ENCODE measurements around the gene CCDC141.

CCDC141 gene

DNA sequence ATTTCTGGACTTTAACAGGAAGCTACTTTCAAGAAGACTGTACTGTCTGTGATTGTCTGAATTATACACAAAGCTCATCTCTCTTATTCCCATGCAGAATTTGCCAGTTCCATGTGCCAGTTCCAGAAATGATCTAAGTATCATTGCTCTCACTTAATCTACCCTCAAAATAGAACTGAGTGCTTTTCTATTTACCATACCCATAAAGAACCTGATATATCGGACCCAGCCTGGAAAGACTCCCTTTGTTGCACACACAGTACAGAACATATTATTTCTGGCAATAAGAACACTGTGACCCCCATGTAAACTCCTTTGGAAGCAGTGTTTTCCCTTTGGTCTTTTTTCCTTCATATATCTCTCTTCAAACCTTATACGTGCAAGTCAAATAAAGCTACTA, 140.4 kb downstream of the CCDC141 start:
- no peak overlapping the region for H3K4me3 ChIP-seq (replicated peaks; ENCODE audit: low read depth, low read length)
- no peak for DNase-seq (ENCODE audit: extremely low read depth, low read depth)

DNA sequence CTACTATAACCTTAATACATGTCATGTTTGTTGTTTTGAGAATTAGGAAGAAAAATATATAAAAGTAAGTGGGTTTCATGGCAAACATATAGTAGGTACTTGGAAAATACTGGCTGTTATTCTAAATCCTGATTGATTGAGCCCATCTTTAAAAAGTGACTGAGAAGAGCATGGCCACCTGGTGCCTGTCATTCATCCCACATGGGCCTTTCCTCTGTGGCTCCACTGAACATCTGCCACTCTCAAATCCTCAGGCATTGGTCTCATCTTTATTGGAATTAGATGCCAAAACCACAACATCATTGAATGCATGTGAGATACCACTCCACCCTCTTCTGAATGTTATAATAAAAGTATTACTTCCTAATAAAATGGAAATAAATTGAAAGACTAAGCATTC, 141.1 kb downstream of the CCDC141 start:
- no peak for DNase-seq (ENCODE audit: extremely low read depth, low read depth)
- no peak overlapping the region for H3K4me3 ChIP-seq (replicated peaks; ENCODE audit: low read depth, low read length)
- TF ChIP-seq, protein P1, sequence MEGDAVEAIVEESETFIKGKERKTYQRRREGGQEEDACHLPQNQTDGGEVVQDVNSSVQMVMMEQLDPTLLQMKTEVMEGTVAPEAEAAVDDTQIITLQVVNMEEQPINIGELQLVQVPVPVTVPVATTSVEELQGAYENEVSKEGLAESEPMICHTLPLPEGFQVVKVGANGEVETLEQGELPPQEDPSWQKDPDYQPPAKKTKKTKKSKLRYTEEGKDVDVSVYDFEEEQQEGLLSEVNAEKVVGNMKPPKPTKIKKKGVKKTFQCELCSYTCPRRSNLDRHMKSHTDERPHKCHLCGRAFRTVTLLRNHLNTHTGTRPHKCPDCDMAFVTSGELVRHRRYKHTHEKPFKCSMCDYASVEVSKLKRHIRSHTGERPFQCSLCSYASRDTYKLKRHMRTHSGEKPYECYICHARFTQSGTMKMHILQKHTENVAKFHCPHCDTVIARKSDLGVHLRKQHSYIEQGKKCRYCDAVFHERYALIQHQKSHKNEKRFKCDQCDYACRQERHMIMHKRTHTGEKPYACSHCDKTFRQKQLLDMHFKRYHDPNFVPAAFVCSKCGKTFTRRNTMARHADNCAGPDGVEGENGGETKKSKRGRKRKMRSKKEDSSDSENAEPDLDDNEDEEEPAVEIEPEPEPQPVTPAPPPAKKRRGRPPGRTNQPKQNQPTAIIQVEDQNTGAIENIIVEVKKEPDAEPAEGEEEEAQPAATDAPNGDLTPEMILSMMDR (IDR thresholded peaks at IDR 0.05; ENCODE audit: low read depth, low read length, missing control alignments): no peak

More for the DNA sequence above, 140.4 kb downstream of the CCDC141 start:
- TF ChIP-seq, protein P1 (IDR thresholded peaks at IDR 0.05; ENCODE audit: low read depth, low read length, missing control alignments): no peak

DNA sequence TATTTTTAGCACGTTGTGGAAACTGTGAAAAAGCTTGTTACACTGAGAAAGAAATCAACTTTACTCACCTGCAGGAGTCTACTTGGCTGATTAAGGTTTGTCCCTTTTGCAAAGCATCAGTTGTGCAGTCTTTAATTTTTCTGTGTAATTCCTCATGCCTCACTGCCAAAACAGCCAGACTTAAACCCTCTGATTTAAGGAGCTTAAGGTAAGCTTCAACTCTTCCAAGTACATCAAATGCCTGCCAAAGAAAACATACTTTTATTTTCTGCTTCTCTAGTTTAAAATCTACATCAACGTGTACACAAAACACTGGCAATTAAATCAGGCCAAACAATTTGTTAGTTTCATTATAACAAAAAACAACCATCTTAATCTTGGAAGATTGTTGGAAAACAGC, 144.7 kb downstream of the CCDC141 start:
- no peak overlapping the region for H3K4me3 ChIP-seq (replicated peaks; ENCODE audit: low read depth, low read length)
- TF ChIP-seq, protein P1 (IDR thresholded peaks at IDR 0.05; ENCODE audit: low read depth, low read length, missing control alignments): no peak
- no peak for DNase-seq (ENCODE audit: extremely low read depth, low read depth)

DNA sequence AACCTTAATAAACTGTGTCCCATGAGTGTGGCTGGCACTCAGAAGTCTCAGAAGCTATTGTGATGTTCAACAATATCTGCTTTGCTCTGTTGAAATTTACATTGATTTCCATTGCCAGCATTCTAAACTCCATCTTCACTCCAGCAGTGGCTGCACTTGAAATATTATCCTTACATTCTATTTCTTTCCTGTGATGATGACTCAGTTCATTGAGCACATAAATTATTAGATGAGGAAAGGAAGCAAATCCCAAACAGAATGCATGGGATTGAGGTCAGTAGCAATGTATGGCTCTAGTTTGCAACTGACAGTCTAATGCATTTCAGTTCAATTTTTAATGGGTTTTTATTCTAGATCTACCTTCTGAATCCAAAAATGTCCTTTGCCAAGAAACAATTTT, 150.3 kb downstream of the CCDC141 start:
- no peak overlapping the region for H3K4me3 ChIP-seq (replicated peaks; ENCODE audit: low read depth, low read length)
- TF ChIP-seq, protein P1 (IDR thresholded peaks at IDR 0.05; ENCODE audit: low read depth, low read length, missing control alignments): no peak
- no peak for DNase-seq (ENCODE audit: extremely low read depth, low read depth)

DNA sequence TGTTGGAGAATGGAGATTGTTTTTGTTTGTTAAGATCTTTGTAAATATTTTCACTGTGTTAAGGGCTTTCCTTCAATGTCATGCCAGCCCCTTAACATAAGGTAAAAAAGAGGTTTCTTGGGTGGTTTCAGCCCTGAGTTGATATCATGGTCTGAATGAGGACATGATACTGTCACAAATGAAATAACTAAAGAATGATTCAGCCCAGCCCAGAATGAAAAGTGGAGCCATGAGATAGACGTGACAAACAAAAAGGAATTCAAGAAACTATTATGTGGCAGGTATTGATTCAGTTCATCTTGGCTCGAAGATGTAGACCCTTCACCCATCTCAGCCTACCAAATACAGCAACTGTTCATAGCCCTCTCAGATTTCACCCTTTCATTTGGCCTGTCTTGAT, 154.1 kb downstream of the CCDC141 start:
- no peak for DNase-seq (ENCODE audit: extremely low read depth, low read depth)
- H3K4me3 ChIP-seq (replicated peaks; ENCODE audit: low read depth, low read length): no peak overlapping the region
- TF ChIP-seq, protein P1 (IDR thresholded peaks at IDR 0.05; ENCODE audit: low read depth, low read length, missing control alignments): no peak

DNA sequence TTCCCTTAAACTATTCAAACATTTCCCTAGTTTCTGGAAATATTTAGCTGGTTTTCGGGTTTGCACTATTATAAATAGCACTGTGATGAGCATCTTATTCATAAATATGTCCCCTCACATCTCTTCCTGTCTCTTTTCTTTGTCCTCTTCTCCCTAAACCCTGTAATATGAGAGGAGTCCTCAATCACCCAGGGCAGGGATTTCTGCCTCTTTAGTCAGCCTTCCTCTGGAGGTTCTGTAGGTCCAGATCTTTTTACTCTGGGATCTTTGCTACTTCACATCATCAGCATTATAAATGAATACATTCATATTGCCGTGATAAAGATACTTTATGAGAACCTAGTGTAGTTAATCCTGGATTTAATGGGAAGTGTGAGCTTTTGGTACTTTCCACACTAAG, 154.8 kb downstream of the CCDC141 start:
- H3K4me3 ChIP-seq (replicated peaks; ENCODE audit: low read depth, low read length): no peak overlapping the region
- TF ChIP-seq, protein P1 (IDR thresholded peaks at IDR 0.05; ENCODE audit: low read depth, low read length, missing control alignments): no peak
- DNase-seq (ENCODE audit: extremely low read depth, low read depth): no peak

Data from HFF-Myc (cell line).